ENCODE measurements around the gene POPDC3.
"Not testable (repeated sequence)": the region's sequence is repeated elsewhere in the genome, so short reads cannot be mapped to it uniquely, and the experiment has no call there.

Gene POPDC3

DNA sequence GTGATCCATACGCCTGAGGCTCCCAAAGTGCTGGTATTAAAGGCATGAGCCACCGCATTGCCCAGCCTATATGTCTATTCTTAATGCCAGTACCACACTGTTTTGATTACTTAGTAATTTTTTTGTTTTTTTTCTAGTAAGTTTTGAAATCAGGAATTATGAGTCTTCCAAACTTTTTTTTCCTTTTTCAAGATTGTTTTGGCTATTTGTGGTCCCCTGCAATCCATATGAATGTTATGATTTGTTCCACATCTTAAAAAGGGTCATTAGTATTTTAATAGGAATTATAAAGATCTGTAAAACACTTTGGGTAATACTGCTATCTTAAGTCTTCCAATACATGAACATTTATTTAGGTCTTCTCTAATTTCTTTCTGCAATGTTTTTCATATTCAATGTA lies 6.8 kb upstream of the POPDC3 start:
- H3K9me3 Mint-ChIP-seq: no peaks in the 10 kb centered on the region
- no peak overlapping the region for H3K4me3 Mint-ChIP-seq
- ATAC-seq: no peak
- H3K27me3 Mint-ChIP-seq: peaks cover 35% of the 10 kb centered on the region
- no peaks in the 10 kb centered on the region for H3K36me3 Mint-ChIP-seq (ENCODE audit: low read depth)
- H3K27ac Mint-ChIP-seq: no peak overlapping the region
- DNase-seq: no peak
- no peaks in the 10 kb centered on the region for H3K4me1 Mint-ChIP-seq

GRCh38 chr6:105184921-105185320 lies 5.1 kb upstream of the POPDC3 start:
- H3K27me3 Mint-ChIP-seq: peaks cover 49% of the 10 kb centered on the region
- ATAC-seq (no peak), DNase-seq (no peak)
- H3K4me3 Mint-ChIP-seq: no peak overlapping the region
- H3K9me3 Mint-ChIP-seq: no peaks in the 10 kb centered on the region
- peaks cover 2% of the 10 kb centered on the region for H3K4me1 Mint-ChIP-seq
- no peak overlapping the region for H3K27ac Mint-ChIP-seq
- no peaks in the 10 kb centered on the region for H3K36me3 Mint-ChIP-seq (ENCODE audit: low read depth)

GRCh38 chr6:105181981-105182515 lies 2.2 kb upstream of the POPDC3 start:
- Mint-ChIP-seq H3K9me3 (no peaks in the 10 kb centered on the region), H3K27me3 (peaks cover 68% of the 10 kb centered on the region), H3K4me1 (peaks cover 9% of the 10 kb centered on the region), H3K4me3 (no peak overlapping the region), H3K36me3 (ENCODE audit: low read depth) (no peaks in the 10 kb centered on the region), H3K27ac (no peak overlapping the region)
- ATAC-seq (no peak), DNase-seq (no peak)

- Mint-ChIP-seq H3K27me3 (peaks cover 52% of the 10 kb centered on the region), H3K9me3 (no peaks in the 10 kb centered on the region), H3K27ac (no peak overlapping the region), H3K4me1 (peaks cover 9% of the 10 kb centered on the region), H3K36me3 (ENCODE audit: low read depth) (no peaks in the 10 kb centered on the region), H3K4me3 (no peak overlapping the region)
- no peak for DNase-seq
- no peak for ATAC-seq
Observed at GRCh38 chr6:105178636-105179035, 1.2 kb downstream of the POPDC3 start.

DNA sequence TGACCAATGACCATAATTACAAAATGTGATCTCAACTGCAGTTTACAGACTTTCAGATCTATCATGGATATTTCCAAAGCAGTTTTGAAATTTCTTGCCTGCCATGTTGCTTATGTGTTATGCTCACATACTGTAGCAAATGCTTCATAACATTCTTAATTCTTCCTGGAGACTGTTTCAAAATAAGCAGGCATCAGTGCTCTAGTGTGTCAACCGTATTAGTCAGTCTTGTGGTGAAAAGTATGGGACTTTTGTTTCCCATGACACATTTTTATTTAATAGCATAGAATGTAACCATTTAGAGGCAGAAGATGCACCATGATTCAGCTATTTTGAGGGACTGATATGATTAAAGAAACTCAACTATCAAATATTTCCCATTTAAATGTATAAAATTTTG lies 1.7 kb downstream of the POPDC3 start:
- DNase-seq (no peak), ATAC-seq (peak; percentile 55)
- Mint-ChIP-seq H3K36me3 (ENCODE audit: low read depth) (no peaks in the 10 kb centered on the region), H3K4me3 (no peak overlapping the region), H3K9me3 (no peaks in the 10 kb centered on the region), H3K4me1 (peaks cover 9% of the 10 kb centered on the region), H3K27me3 (peaks cover 55% of the 10 kb centered on the region), H3K27ac (no peak overlapping the region)

- Mint-ChIP-seq H3K27ac (no peak overlapping the region), H3K4me3 (no peak overlapping the region), H3K27me3 (peaks cover 50% of the 10 kb centered on the region), H3K36me3 (ENCODE audit: low read depth) (no peaks in the 10 kb centered on the region), H3K4me1 (peaks cover 9% of the 10 kb centered on the region), H3K9me3 (no peaks in the 10 kb centered on the region)
- no peak for DNase-seq
- ATAC-seq: no peak
Observed at GRCh38 chr6:105177556-105177955, 2.3 kb downstream of the POPDC3 start.

DNA sequence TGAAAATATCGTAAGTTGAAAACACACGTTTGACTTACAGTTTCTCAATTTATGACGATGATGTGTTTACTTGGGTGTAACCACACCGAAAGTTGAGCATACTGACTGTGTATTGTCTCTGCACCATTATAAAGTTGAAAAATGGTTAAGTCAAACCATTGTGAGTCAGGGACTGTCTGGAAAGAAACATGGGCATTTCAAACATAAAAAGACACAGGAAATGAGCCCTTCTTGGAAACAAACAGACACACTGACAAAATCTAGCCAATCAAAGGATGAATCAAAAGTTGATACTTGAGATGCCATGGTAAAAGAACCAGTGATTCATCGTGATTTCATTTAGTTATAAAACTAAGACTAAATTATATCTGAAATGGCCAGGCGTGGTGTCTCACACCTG lies 5.3 kb downstream of the POPDC3 start:
- ATAC-seq: no peak
- no peak overlapping the region for H3K27ac Mint-ChIP-seq
- H3K4me1 Mint-ChIP-seq: peaks cover 7% of the 10 kb centered on the region
- H3K27me3 Mint-ChIP-seq: peaks cover 34% of the 10 kb centered on the region
- no peak for DNase-seq
- H3K36me3 Mint-ChIP-seq (ENCODE audit: low read depth): no peaks in the 10 kb centered on the region
- no peak overlapping the region for H3K4me3 Mint-ChIP-seq
- no peaks in the 10 kb centered on the region for H3K9me3 Mint-ChIP-seq

DNA sequence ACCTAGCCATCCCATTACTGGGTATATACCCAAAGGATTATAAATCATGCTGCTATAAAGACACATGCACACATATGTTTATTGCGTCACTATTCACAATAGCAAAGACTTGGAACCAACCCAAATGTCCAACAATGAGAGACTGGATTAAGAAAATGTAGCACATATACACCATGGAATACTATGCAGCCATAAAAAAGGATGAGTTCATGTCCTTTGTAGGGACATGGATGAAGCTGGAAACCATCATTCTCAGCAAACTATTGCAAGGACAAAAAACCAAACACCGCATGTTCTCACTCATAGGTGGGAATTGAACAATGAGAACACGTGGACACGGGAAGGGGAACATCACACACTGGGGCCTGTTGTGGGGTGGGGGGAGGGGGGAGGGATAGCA lies 7.3 kb downstream of the POPDC3 start:
- peaks cover 26% of the 10 kb centered on the region for H3K27me3 Mint-ChIP-seq
- DNase-seq; H3K9me3 Mint-ChIP-seq; H3K27ac Mint-ChIP-seq; H3K36me3 Mint-ChIP-seq (ENCODE audit: low read depth); H3K4me3 Mint-ChIP-seq; H3K4me1 Mint-ChIP-seq; ATAC-seq: not testable (repeated sequence)

DNA sequence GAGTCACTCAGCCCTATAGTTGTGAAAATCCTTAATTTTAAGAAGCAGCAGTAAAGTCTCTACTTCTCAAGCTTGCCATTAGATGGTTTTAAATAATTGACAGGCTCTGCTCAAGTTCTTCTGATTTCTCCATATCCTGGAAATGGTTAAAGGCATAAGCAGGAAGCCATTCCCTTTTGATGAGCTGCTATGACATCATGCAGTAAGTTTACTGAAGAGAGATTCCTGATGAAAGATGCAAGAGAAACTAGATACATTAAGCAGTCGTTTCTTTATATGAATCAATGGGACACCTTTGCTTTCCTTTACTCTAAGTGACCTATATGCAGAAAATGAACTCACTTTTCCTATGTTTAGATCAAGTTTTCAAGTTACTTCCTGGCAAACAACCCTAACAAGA lies 9.8 kb downstream of the POPDC3 start:
- DNase-seq (no peak), ATAC-seq (no peak)
- Mint-ChIP-seq H3K4me1 (no peaks in the 10 kb centered on the region), H3K36me3 (ENCODE audit: low read depth) (no peaks in the 10 kb centered on the region), H3K27ac (no peak overlapping the region), H3K9me3 (no peaks in the 10 kb centered on the region), H3K4me3 (no peak overlapping the region), H3K27me3 (peaks cover 29% of the 10 kb centered on the region)

DNA sequence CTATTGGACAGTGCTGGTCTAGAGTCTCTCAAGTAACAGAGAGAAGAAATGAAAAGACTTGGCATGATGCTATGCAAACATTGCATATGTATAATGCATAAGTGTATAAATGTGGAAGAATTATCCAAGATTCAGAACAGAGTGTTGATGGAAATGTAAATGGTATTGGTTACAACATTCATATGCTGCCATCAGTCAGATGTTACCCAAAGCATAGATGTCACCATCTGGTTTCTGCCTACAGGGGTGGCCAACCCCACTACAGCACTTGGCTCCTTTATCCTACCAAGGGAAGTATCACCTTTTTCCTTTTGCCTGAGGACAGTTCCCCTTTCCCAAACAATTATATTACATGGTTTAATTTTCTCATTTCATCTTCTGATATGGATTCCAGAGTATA lies 11.9 kb downstream of the POPDC3 start:
- no peaks in the 10 kb centered on the region for H3K4me1 Mint-ChIP-seq
- DNase-seq: no peak
- peaks cover 25% of the 10 kb centered on the region for H3K27me3 Mint-ChIP-seq
- H3K9me3 Mint-ChIP-seq: no peaks in the 10 kb centered on the region
- ATAC-seq: no peak
- no peak overlapping the region for H3K4me3 Mint-ChIP-seq
- H3K36me3 Mint-ChIP-seq (ENCODE audit: low read depth): no peaks in the 10 kb centered on the region
- H3K27ac Mint-ChIP-seq: no peak overlapping the region

DNA sequence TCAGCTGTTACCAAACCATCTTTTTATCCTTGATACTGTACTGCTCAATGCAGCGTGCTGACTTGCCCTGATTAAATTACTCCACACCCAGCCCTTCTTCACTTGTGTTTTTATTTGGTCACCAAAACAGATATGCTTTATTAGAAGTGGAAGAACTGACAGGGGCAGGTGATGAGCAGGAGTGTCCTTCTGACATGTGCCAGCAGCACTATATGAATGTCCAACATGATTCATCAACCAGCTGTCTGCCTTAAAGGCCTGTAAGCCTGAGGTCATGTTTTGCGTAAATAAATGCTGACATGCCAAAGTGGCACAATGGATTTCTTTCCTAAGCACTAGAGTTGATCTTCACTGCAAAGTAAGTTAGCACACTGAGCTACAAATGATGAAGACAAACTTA lies 15.4 kb downstream of the POPDC3 start:
- no peaks in the 10 kb centered on the region for H3K9me3 Mint-ChIP-seq
- DNase-seq (no peak), ATAC-seq (peak; percentile 20)
- H3K4me1 Mint-ChIP-seq: no peaks in the 10 kb centered on the region
- H3K27ac Mint-ChIP-seq: no peak overlapping the region
- no peak overlapping the region for H3K4me3 Mint-ChIP-seq
- peaks cover 21% of the 10 kb centered on the region for H3K27me3 Mint-ChIP-seq
- H3K36me3 Mint-ChIP-seq (ENCODE audit: low read depth): no peaks in the 10 kb centered on the region

DNA sequence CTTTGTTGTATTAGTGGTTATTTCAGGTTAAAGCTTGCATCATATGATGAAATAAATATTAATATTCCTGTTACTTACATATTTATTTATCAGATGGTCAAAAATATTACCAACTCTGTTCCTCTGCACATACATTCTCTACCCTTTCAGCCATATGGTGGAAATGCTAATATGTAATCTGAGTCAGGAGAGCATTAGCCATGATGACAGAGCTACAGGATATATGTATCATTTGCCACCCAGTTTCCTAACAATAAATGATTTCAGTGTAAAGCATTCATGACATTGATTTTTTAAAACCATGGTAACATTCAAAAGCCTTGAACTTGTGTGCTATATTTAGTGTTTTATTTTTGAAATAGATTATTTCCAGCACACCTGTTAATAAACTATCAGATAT lies 16.6 kb downstream of the POPDC3 start:
- Mint-ChIP-seq H3K36me3 (ENCODE audit: low read depth) (no peaks in the 10 kb centered on the region), H3K27ac (no peak overlapping the region)

GRCh38 chr6:105162377-105162776 lies 17.4 kb downstream of the POPDC3 start:
- DNase-seq (no peak), ATAC-seq (no peak)
- no peaks in the 10 kb centered on the region for H3K36me3 Mint-ChIP-seq (ENCODE audit: low read depth)
- no peak overlapping the region for H3K27ac Mint-ChIP-seq
- no peaks in the 10 kb centered on the region for H3K4me1 Mint-ChIP-seq
- peaks cover 14% of the 10 kb centered on the region for H3K27me3 Mint-ChIP-seq
- no peak overlapping the region for H3K4me3 Mint-ChIP-seq
- no peaks in the 10 kb centered on the region for H3K9me3 Mint-ChIP-seq

More for the DNA sequence above, 16.6 kb downstream of the POPDC3 start:
- no peaks in the 10 kb centered on the region for H3K4me1 Mint-ChIP-seq
- no peak overlapping the region for H3K4me3 Mint-ChIP-seq
- ATAC-seq (no peak), DNase-seq (no peak)
- H3K27me3 Mint-ChIP-seq: peaks cover 16% of the 10 kb centered on the region
- H3K9me3 Mint-ChIP-seq: no peaks in the 10 kb centered on the region

- no peaks in the 10 kb centered on the region for H3K9me3 Mint-ChIP-seq
- H3K4me1 Mint-ChIP-seq: no peaks in the 10 kb centered on the region
- no peak overlapping the region for H3K4me3 Mint-ChIP-seq
- no peak overlapping the region for H3K27ac Mint-ChIP-seq
- DNase-seq: no peak
- H3K36me3 Mint-ChIP-seq (ENCODE audit: low read depth): no peaks in the 10 kb centered on the region
- ATAC-seq: no peak
- peaks cover 11% of the 10 kb centered on the region for H3K27me3 Mint-ChIP-seq
Observed at GRCh38 chr6:105161421-105161820, 18.4 kb downstream of the POPDC3 start.

GRCh38 chr6:105153676-105154075 lies 26.1 kb downstream of the POPDC3 start:
- H3K36me3 Mint-ChIP-seq (ENCODE audit: low read depth): no peaks in the 10 kb centered on the region
- no peaks in the 10 kb centered on the region for H3K9me3 Mint-ChIP-seq
- no peak overlapping the region for H3K27ac Mint-ChIP-seq
- H3K4me3 Mint-ChIP-seq: no peak overlapping the region
- no peaks in the 10 kb centered on the region for H3K27me3 Mint-ChIP-seq
- DNase-seq: no peak
- H3K4me1 Mint-ChIP-seq: no peaks in the 10 kb centered on the region
- ATAC-seq: no peak

- no peak for DNase-seq
- H3K4me3 Mint-ChIP-seq: no peak overlapping the region
- H3K27me3 Mint-ChIP-seq: no peaks in the 10 kb centered on the region
Observed at GRCh38 chr6:105152880-105153279, 26.9 kb downstream of the POPDC3 start.

More at GRCh38 chr6:105152880-105153279, 26.9 kb downstream of the POPDC3 start:
- no peak for ATAC-seq
- H3K4me1 Mint-ChIP-seq: no peaks in the 10 kb centered on the region
- H3K27ac Mint-ChIP-seq: no peak overlapping the region
- no peaks in the 10 kb centered on the region for H3K9me3 Mint-ChIP-seq
- H3K36me3 Mint-ChIP-seq (ENCODE audit: low read depth): no peaks in the 10 kb centered on the region

Measured in activated naive CD8-positive, alpha-beta T cell treated with anti-CD3 and anti-CD28 coated beads, Interleukin-2, amount 50 U/mL, for 24 hours (primary cell).